HEK293 (cell line): ENCODE data around the gene FRMPD4.
A peak's percentile ranks its signal among the peaks of the same experiment; 100 is the strongest.

Source experiments
- FEZF1 ChIP-seq: fragments of 450-650 bp; formaldehyde crosslinking; IDR thresholded peaks from 2 replicates; pipeline ENCODE4 v1.5.1; 2016; ENCODE audit warnings: missing biosample characterization, missing genetic modification characterization
- KLF17 ChIP-seq: fragments of 450-650 bp; formaldehyde crosslinking; IDR thresholded peaks from 2 replicates; pipeline ENCODE4 v1.5.1; 2016; ENCODE audit warnings: missing biosample characterization, missing genetic modification characterization
- PRDM1 ChIP-seq: fragments of 450-650 bp; formaldehyde crosslinking; IDR thresholded peaks from 2 replicates; pipeline ENCODE4; 2016; ENCODE audit warnings: missing biosample characterization, missing genetic modification characterization
- PRDM2 ChIP-seq: fragments of 450-650 bp; formaldehyde crosslinking; IDR thresholded peaks from 2 replicates; pipeline ENCODE4 v1.5.1; 2016; ENCODE audit warnings: missing biosample characterization, missing genetic modification characterization, borderline replicate concordance
- RBAK ChIP-seq: fragments of 450-650 bp; formaldehyde crosslinking; IDR thresholded peaks from 2 replicates; pipeline ENCODE4 v1.5.1; 2016; ENCODE audit warnings: missing biosample characterization, missing genetic modification characterization
- TSHZ1 ChIP-seq: fragments of 450-650 bp; formaldehyde crosslinking; IDR thresholded peaks from 2 replicates; pipeline ENCODE4 v1.5.1; 2016; ENCODE audit warnings: missing biosample characterization, missing genetic modification characterization, borderline replicate concordance
- ZBTB10 ChIP-seq: fragments of 450-650 bp; formaldehyde crosslinking; IDR thresholded peaks from 2 replicates; pipeline ENCODE4 v1.5.1; 2016; ENCODE audit warnings: missing biosample characterization, missing genetic modification characterization
- ZNF10 ChIP-seq: fragments of 450-650 bp; formaldehyde crosslinking; IDR thresholded peaks from 2 replicates; pipeline ENCODE4 v1.5.1; 2017; ENCODE audit warnings: missing biosample characterization, missing genetic modification characterization
- ZNF19 ChIP-seq: fragments of 450-650 bp; formaldehyde crosslinking; IDR thresholded peaks from 2 replicates; pipeline ENCODE4; 2016; ENCODE audit warnings: missing biosample characterization, missing genetic modification characterization, low read depth
- ZNF202 ChIP-seq: fragments of 450-650 bp; formaldehyde crosslinking; IDR thresholded peaks from 2 replicates; pipeline ENCODE4 v1.5.1; 2016; ENCODE audit warnings: missing biosample characterization, missing genetic modification characterization, borderline replicate concordance
- ZNF221 ChIP-seq: fragments of 450-650 bp; formaldehyde crosslinking; IDR thresholded peaks from 2 replicates; pipeline ENCODE4 v1.5.1; 2017; ENCODE audit warnings: missing biosample characterization, missing genetic modification characterization, borderline replicate concordance
- ZNF473 ChIP-seq: fragments of 450-650 bp; formaldehyde crosslinking; IDR thresholded peaks from 2 replicates; pipeline ENCODE4 v1.5.1; 2017; ENCODE audit warnings: missing biosample characterization, missing genetic modification characterization
- ZNF530 ChIP-seq: fragments of 450-650 bp; formaldehyde crosslinking; IDR thresholded peaks from 2 replicates; pipeline ENCODE4 v1.5.1; 2016; ENCODE audit warnings: low read depth, missing biosample characterization, missing genetic modification characterization
- ZNF585B ChIP-seq: fragments of 450-650 bp; formaldehyde crosslinking; IDR thresholded peaks from 2 replicates; pipeline ENCODE4 v1.5.1; 2016; ENCODE audit warnings: missing biosample characterization, missing genetic modification characterization
- ZNF596 ChIP-seq: fragments of 450-650 bp; IDR thresholded peaks from 2 replicates; pipeline ENCODE4 v1.5.0; 2018; ENCODE audit warnings: missing biosample characterization, mild to moderate bottlenecking, missing genetic modification characterization, moderate library complexity
- ZNF600 ChIP-seq: fragments of 450-650 bp; formaldehyde crosslinking; IDR thresholded peaks from 2 replicates; pipeline ENCODE4 v1.5.1; 2016; ENCODE audit warnings: missing biosample characterization, missing genetic modification characterization
- ZNF629 ChIP-seq: fragments of 450-650 bp; formaldehyde crosslinking; IDR thresholded peaks from 2 replicates; pipeline ENCODE4 v1.5.1; 2017; ENCODE audit warnings: missing biosample characterization, missing genetic modification characterization
- ZNF645 ChIP-seq: fragments of 450-650 bp; formaldehyde crosslinking; IDR thresholded peaks from 2 replicates; pipeline ENCODE4; 2016; ENCODE audit warnings: missing biosample characterization, missing genetic modification characterization
- ZNF785 ChIP-seq: fragments of 450-650 bp; formaldehyde crosslinking; IDR thresholded peaks from 2 replicates; pipeline ENCODE4 v1.5.1; 2016; ENCODE audit warnings: missing biosample characterization, missing genetic modification characterization
- ZNF792 ChIP-seq: fragments of 450-650 bp; formaldehyde crosslinking; IDR thresholded peaks from 2 replicates; pipeline ENCODE4 v1.5.1; 2016; ENCODE audit warnings: missing biosample characterization, missing genetic modification characterization
- ZNF843 ChIP-seq: fragments of 450-650 bp; formaldehyde crosslinking; IDR thresholded peaks from 2 replicates; pipeline ENCODE4 v1.5.1; 2016; ENCODE audit warnings: missing biosample characterization, missing genetic modification characterization
- TF ChIP-seq, protein P1 (sequence below): fragments of 450-650 bp; formaldehyde crosslinking; IDR thresholded peaks from 2 replicates; pipeline ENCODE4 v1.5.1; 2016; ENCODE audit warnings: missing biosample characterization, missing genetic modification characterization
- TF ChIP-seq, protein P2 (sequence below): fragments of 450-650 bp; formaldehyde crosslinking; IDR thresholded peaks from 2 replicates; pipeline ENCODE4 v1.5.1; 2016; ENCODE audit warnings: missing biosample characterization, missing genetic modification characterization

Gene FRMPD4

GRCh38 chrX:12162420-12162819 lies 24.1 kb downstream of the FRMPD4 start (continued):
- TF ChIP-seq ZNF645 (tag by site-specific recombination) (no peak), RBAK (tag by site-specific recombination) (no peak), PRDM2 (tag by site-specific recombination) (no peak), ZNF785 (no peak), ZNF600 (peak; percentile 68), ZNF221 (tag by site-specific recombination) (no peak), ZNF585B (tag by site-specific recombination) (no peak), PRDM1 (0 out of 2 replicates have a peak, but pooled peaks have one; percentile 9), ZNF10 (tag by site-specific recombination) (0 out of 2 replicates have a peak, but pooled peaks have one; percentile 12), ZNF530 (tag by site-specific recombination) (no peak), ZNF202 (tag by site-specific recombination) (no peak), ZNF19 (tag by site-specific recombination) (0 out of 2 replicates have a peak, but pooled peaks have one; percentile 21), KLF17 (tag by site-specific recombination) (peak; percentile 64; the same call in 1 of the 2 replicates), ZNF629 (tag by site-specific recombination) (peak; percentile 74), TSHZ1 (tag by site-specific recombination) (0 out of 2 replicates have a peak, but pooled peaks have one; percentile 13), ZNF473 (tag by site-specific recombination) (no peak), ZNF792 (tag by site-specific recombination) (no peak), ZNF596 (tag by site-specific recombination) (0 out of 2 replicates have a peak, but pooled peaks have one; percentile 7), FEZF1 (tag by site-specific recombination) (peak; percentile 89), ZBTB10 (tag by site-specific recombination) (no peak), ZNF843 (tag by site-specific recombination) (peak; percentile 93)
- TF ChIP-seq, protein P1, sequence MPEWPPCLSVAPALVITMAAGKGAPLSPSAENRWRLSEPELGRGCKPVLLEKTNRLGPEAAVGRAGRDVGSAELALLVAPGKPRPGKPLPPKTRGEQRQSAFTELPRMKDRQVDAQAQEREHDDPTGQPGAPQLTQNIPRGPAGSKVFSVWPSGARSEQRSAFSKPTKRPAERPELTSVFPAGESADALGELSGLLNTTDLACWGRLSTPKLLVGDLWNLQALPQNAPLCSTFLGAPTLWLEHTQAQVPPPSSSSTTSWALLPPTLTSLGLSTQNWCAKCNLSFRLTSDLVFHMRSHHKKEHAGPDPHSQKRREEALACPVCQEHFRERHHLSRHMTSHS (tag by site-specific recombination) = peak; percentile 84
- TF ChIP-seq, protein P2, sequence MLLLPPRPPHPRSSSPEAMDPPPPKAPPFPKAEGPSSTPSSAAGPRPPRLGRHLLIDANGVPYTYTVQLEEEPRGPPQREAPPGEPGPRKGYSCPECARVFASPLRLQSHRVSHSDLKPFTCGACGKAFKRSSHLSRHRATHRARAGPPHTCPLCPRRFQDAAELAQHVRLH (tag by site-specific recombination) = 0 out of 2 replicates have a peak, but pooled peaks have one; percentile 29
